Mammary epithelial cell (primary cell): ENCODE measurements around the gene ANP32D.

Experiments
- CTCF ChIP-seq, 2 donors: IDR thresholded peaks in 1 of 2; conservative IDR thresholded peaks in 1 of 2; 2 replicates each; pipeline ENCODE4 v1.5.1; 2011 to 2012; ENCODE audit warnings: inconsistent platforms in 2 of 2, low read length in 2 of 2, mild to moderate bottlenecking in 2 of 2, control low read depth in 1 of 2, low read depth in 1 of 2; ENCODE audit not compliant: insufficient read depth in 1 of 2; ENCODE audit errors: extremely low read depth in 1 of 2
- EZH2 ChIP-seq: IDR thresholded peaks from 2 replicates; pipeline ENCODE4 v1.6.1; 2012; ENCODE audit warnings: low read length, inconsistent platforms, borderline replicate concordance

- no peak for TF ChIP-seq CTCF (conservative IDR thresholded peaks at IDR 0.05 in 1 of 2, IDR thresholded peaks at IDR 0.05 in 1 of 2; ENCODE audit: extremely low read depth in 1 of 2, insufficient read depth in 1 of 2, low read depth in 1 of 2, low read length in 2 of 2)
- no peak for TF ChIP-seq EZH2
Observed at GRCh38 chr12:48472259-48472658, at the start of gene ANP32D.
